Cerebellar cortex (tissue), 1 donor: Measurements from ENCODE around the gene SH2D3C.
"Not testable (repeated sequence)": the region's sequence is repeated elsewhere in the genome, so short reads cannot be mapped to it uniquely, and the experiment has no call there.

ENCODE experiments used
- DNase-seq: peaks from one replicate; pipeline ENCODE4 v3.0.0-alpha.2; 2015; ENCODE audit warnings: low spot score

The SH2D3C gene

DNA sequence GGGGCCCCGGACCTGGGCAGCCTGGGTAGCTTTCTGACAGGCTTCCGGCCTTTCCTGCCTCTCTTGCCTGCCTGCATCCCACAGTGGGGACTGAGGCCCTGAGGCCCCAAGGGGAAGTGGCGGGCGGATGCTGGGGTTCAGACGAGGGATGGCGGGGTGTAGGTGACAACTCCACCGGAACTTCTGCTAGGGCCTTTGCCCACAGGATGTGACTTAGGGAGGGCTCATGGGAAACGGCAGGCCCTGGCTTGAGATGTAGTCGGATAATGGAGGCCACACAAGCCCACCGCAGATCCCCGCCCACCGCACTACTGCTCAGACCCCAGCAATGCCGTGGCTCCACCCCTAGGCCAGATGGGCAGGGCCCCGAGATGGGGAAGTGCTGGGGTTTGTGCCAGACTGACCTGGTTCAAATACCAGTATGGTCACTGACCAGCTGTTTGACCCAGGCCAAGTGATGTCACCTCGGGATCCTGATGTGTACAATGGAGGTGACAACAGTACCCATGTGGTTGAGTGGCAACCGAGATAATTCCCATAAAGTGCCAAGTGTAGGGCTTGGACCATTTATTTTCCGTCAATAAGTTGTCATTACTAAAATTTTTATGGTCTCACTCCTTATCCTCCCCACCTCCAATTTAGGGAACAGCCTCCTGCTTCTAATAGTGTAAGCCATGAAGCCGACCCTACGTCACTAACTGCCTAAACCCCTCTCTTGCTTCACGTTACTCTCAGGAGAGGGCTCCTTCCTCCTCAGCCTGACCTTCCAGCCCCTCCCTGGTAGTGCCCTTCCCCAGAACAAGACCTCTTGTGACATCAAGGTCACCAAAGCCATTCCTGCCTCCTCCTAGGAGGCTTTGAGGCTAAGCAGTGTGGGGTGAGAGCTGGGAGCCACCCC is 4.9 kb upstream of the SH2D3C start:
- no peak for DNase-seq

DNA sequence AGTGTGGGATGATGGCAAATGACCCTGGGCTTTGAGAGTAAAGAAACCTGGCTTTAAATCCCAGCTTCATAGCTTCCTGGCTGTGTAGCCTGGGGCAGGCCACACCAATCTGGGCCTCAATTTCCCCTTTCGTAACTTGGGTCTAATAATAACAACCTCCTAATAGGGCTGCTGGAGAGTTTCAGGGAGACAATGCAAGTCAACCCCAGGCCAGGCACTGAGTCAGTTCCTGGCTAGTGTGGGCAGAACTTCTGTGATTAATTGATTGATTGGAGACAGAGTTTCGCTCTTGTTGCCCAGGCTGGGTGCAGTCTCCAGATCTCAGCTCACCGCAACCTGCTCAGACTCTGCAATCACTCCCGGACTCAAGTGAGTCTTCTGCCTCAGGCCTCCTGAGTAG is 3.3 kb upstream of the SH2D3C start:
- DNase-seq, result no peak

DNA sequence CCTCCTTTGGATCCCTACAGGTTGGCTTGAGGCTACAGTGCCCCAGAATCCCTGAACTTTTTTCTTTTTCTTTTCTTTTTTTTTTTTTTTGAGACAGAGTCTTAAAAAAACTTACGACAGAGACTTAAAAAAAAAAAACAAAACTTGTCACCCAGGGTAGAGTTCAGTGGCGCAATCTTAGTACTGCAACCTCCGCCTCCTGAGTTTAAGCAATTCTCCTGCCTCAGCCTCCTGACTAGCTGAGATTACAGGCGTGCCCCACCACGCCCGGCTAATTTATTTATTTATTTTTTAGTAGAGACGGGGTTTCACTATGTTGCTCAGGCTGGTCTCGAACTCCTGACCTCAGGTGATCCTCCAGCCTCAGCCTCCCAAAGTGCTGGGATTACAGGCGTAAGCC is 2.4 kb upstream of the SH2D3C start:
- DNase-seq, result not testable (repeated sequence)

DNA sequence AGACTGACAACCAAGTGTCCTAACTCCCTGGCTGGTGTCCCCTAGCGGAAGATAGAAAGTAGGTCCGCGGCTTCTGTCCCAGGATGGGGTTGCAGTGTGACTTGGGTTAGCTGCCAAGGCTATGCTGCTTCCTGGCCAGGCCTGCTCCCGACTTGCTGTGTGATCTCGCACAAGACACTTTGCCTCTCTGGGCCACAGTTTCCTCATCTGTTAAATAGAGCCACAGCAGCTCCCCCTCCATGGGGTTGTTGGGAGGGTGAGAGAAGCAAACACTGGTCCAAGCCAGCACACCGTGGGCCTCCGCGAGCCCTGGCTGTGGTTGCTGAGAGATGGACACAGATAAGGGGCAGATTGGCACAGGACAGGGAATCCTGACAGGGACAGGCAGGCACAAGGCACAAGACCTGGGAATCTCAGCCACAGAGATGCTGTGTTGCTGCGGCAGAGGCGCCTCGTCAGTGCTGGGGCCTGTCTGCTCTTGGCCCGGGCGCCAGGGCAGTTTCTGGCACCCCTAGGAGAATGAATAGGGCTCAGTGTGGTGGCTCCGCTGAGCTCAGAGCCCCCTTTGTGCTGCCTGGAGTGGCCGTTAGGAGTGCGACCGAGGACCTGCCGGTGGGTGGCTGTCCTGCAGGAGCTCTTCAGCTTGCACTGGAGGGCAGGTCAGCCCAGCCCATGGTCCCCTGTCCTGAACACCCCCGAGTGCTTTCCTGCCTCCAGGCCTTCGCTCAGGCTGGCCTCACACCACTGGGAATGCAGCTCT is 1.8 kb upstream of the SH2D3C start:
- DNase-seq, result no peak

DNA sequence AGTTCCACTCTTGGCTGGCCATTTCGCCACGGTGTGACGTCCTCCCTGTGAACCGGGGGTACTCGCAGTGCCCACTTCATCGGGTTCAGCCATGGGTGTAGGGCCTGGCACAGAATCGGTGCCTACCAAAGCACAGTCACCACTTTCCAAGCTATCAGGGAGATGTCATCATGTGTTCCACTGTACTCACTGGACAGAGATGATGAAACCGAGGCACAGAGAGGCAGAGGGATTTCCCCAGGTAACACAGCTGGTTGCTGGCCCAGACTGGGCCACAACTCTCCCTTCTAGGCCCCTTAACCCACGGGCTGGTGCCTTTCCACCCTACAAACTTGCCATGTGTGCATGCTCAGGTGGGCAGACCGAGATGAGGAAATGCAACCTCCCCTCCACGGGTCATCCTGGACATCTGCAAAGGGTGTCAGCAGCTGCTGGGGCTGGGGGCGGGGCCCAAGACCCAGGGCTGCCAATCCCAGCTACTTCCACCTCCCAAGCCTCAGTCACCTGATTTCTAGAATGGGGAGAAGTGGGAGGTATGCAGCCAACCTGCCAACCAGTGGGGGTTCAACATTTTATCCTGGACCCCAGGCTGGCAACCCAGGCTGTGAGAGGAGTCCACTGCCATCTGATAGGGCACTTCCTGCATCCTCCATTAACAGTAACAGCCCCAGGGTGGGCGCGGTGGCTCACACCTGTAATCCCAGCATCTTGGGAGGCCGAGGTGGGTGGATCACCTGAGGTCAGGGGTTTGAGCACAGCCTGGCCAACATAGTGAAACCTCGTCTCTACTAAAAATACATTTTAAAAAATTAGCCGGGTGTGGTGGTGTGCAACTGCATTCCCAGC is 893 bp upstream of the SH2D3C start:
- DNase-seq, result no peak

DNA sequence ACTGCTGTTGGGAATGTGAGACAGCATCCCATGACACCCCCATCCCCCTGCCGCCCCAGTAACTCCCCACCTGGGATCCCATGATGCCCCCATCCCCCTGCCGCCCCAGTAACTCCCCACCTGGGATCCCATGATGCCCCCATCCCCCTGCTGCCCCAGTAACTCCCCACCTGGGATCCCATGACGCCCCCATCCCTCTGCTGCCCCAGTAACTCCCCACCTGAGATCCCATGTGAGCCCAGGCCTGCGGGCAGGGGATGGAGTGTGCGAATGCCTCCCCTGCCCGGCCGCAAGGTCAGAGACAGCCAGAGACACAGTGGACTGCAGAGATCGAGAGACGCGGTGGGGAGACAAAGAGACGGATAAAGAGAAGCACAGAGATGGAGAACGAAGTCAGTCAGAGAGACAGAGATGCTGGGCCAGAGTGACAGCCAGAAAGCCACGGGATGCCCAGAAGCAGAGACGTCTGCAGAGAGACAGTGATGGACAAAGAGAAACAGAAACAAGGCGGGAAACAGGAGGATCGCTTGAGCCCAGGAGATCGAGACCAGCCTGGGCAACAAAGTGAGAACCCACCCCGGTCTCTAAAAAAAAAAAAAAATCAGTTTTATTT is 992 bp downstream of the SH2D3C start:
- no peak for DNase-seq

DNA sequence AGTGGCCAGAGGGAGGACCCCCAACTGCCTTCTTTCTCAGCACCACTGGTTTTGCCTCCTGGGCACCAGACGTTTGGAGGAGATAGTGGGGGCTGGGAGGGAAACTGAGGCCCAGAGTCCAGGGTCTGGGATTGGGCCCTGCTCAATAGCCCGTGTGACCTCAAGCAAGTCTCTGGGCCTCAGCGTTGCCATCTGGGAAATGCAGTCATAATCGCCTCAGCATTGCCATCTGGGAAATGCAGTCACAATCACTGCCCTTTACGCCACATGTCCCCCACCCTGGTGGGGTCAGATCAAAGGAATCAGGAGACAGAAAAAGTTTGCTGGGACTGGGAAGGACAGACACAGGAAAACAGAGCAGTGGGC is 1.6 kb downstream of the SH2D3C start:
- DNase-seq, result no peak

DNA sequence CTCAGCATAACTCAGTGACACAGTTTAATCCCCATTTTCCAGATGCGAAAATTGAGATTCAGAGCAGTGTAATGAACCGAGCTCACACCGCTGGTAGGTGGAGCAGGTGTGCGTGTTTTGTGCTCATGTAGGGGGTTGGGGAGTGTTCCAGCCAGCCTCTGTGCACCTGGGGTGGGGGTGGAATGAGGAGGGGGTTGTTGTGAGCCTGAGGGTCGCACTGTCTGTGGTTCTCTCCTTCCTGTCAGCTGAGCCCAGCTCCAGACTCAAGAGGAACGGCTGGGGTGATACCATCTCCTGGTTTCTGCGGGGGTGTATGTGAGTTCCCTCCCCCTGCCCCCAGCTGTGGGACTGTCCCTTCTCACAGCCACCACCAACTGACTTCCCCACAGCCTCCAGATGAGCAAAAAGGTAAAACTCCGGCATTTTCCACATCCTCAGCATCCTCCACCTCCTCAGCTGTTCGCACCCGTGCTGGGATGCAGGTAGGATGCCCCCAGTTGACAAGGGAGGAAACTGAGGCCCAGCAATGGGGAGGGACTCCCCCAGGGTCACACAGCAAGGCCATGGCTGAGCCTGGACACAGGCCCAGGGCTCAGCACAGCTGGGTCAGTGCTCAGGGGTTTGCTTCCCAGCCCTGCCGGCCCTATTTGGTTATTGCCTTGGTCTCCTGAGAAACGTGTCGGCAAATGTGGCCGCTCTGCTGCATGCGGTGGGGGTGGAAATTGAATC is 2.1 kb downstream of the SH2D3C start:
- DNase-seq, result no peak

DNA sequence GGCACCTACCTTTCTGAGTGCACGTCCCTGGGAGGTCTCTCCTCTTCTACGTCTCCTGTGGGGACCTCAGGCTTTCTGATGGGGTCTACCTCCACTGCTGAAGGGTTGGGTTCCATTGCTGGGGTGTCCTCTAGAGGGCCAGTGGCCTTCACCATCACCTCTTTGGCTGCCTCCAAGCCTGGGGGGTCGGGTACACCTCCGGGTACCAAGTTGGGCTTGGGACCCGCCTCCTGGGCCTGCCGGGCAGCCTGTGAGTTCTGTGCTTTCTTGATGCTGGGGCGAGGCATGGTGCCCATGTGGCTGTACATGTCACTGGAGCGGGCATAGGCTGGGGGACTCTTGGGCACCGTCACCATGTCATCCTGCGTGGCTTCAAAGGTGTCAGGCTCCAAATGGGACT is 4.5 kb downstream of the SH2D3C start:
- DNase-seq, result no peak

DNA sequence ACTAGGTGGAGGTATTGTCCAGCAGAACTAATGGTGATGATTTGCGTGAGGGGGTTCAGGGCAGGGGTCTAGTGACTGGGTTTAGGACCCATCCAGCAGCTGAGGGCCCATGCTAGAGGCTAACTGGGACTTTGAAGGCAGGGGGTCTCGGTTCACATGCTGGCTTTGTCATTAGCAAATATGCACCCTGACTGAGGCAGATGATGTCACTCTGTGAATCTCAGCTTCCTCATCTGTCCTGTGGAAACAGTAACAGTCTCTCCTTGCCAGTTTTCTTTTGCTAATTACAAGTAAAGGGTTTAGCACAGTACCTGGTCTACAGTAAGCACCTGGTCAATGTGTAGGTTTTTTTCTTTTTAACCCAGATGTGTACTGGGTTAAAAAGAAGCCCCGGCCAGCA is 5.2 kb downstream of the SH2D3C start:
- DNase-seq, result no peak

DNA sequence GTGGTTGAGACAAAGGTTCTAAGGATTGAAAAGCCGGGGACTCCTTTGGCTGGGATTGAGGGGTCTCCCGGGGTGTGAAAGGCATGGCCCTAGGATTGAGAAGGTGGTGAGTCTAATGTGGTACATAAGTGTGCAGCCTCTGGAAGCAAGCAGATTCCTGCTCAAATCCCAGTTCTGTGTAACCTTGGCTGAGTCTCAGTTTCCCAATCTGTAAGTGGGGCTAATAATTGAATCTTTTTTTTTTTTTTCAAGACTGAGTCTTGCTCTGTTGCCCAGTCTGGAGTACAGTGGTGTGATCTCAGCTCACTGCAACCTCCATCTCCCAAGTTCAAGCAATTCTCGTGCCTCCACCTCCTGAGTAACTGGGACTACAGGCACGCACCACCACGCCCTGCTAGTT is 5.9 kb downstream of the SH2D3C start:
- DNase-seq, result no peak

DNA sequence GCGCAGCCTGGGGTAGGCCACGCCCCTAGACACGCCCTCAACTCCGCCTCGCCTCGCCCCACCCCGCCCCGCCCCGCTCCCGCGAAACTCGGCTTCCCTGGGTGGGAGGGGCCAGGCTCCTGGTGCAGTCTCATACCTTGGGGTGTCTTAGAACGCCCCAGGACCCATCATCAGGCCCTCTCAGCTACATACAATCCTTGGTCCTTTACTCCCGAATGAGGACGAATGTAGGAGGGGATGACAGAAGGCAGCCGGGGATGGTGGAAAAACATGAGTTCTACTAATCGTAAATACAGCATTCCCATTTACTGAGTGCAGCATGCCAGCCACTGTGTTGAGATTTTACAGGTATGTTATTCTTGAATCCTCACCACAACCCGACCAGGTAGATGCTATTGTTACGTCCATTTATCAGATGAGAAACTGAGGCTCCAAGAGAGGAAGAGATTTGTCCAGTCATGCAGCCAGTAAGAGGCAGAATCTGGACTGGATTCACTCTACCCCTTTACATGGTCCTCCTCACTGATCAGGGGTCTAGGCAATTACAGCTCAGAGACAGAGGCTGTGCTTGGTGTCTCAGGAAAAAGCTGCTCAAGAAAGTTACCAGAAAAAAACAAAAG is 6.8 kb downstream of the SH2D3C start:
- no peak for DNase-seq

DNA sequence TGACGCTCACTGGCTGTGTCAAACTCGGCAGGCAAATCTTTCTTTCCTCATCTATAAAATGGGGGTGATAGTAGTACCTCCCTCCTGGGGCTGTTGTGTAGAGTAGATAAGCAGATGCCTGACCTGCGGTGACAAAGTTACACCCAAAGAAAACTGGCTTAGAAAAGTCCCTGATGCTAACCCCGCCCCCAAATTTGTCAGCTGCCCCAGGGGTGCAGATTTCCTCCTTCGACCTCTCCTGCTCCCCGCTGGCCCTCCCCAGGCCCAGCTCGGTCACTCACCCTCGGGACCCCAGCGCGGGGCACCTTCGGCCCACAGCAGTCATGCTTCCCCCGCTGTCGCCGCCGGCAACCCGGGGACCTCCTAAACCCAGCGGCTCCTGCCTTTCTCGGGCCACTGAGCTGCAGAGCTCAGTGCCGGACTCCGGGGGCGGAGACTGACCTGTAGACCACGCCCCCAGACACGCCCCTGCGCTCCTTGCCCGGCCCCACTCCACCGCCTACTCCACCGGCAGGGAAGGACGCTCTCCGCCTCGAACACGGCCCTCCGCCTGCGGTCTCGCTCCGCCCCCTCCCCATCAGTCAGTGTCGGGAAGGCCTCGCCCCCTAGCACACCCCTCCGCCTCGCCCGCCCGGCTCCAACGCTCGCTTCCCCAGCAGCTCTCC is 7.4 kb downstream of the SH2D3C start:
- peak; percentile 95 for DNase-seq

DNA sequence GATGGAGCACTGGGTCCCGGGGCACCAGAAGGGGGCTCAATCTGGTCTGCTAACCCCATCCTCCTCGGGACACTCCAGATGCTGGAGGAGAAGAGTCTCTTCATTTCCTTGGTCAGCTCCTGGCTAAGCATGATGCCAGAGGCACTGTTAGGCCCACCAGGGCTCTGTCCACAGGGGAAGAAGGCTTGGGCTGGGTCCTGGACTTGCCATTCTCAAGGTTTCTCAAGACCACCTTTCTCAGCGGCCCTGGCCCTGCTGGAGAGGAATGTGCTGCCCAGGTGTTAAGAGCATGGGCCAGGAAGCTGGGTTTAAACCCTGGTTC is 7.9 kb downstream of the SH2D3C start:
- no peak for DNase-seq

DNA sequence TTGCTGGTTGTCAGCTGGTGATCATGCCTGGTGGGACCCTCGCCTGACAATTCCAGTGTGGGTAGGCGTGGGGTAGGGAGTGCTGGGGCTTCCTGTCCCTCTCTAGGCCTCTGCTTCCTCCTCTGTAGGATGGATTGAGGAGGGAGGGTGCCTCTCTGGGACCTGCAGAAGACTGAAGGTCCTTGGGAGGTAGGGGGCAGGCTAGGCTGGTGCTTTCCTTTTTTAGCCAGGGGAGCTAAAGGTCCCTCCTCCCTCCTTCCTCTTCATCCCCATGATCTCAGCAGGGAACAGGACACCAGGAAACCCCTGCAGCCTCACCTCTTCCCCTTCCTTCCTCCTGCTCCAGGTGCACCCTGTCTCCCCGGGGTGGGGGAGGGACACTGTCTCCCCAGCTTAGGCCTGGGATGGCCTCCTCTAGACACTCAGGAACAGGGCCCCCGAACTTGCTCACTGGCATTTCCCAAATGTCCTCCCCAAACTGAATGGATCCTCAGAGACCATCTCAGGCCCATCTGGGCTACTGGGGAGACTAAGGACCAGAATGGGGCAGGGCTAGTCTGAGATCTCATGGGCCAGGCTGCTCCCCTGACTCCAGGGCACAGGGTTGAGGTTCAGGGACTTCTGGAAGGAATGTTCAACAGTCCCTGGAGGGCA is 8.4 kb downstream of the SH2D3C start:
- DNase-seq, result no peak

DNA sequence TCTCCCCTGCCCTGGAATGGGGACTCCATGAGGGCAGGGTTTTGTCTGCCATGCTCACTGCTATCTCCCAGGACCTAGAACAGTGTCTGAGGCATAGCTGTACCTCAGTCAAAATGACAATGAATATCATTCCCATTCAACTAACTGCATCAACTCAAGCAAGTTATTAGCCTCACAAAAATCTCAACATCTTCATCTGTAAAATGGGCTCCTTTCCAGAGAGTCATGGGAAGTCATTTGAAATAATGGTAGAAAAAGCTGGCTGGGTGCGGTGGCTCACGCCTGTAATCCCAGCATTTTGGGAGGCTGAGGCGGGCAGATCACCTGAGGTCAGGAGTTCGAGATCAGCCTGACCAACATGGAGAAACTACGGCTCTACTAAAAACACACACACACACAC is 9.4 kb downstream of the SH2D3C start:
- DNase-seq, result no peak

DNA sequence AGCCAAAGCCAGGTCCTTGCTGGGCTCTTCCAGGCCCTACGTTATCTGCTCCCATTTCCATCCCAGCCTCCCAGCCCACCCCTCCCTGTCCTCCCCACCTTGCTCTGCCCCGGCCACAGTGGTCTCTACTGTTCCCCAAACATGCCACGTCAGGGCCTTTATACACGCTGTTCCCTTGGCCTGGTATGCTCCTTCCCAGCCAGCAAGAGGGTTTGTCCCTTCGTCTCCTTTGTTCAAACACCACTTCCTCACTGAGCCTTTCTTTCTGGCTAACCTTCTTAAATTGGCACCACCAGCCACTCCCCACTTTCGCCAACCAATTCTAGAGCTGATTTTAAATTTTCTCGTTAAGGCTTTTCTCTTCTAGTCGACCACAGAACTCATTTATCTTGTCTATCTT is 9.8 kb downstream of the SH2D3C start:
- no peak for DNase-seq

DNA sequence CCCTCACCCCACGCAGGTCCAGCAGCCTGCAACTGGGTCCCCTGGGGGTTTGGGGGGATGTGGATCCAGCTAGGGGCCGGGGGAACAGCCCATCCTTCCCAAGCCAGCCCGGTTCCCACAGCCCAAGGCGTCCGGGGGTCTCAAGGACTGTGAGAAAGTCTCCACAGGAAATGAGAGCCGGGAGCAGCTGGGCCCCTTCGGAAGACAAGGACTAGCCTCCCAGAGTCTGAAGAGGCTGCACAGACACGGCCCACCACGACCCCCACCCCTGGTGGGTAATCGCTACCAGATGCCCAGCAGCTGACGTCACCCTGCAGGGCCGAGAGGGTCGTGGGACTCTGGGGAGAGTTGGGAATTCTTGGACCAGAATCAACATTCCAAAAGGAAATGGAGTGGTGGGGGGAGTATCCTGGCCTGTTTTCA is 10.5 kb downstream of the SH2D3C start:
- no peak for DNase-seq

DNA sequence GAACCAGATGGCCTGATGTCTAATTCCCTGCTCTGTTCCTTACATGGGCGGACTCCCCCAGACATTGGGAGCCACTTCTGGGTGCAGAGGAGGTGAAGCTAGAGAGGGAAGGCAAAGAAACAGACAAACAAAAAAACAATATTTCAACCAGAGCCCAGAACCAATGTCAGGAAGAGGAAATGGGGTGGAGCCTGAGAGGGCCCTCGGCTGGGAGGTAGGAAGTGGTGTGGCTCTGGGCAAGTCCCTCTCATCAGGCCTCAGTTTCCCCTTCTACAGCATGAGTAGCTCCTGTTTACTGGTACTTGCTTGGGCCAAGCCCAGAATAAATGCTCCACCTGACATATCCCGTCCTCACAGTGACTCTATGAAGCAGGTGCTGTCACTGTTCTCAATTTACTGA is 11.1 kb downstream of the SH2D3C start:
- DNase-seq, result no peak

DNA sequence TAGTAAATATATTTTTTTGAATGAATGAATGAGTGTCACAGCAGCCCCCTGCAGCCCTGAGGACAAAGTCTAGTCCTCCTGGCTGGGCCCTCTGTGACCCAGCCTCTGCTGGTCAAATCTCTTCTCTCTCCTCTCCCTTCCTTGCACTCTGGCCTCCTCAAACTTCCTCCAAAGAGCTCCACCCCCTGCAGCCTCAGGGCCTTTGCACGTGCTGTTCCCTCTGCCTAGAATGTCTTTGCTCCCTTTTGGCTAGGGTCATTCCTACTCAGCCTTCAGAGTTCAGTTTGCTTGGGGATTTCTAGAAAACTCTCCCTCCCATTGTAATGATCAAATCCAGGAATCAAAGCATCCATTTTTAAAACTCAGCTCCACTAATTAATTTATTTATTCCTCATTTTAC is 13.0 kb downstream of the SH2D3C start:
- DNase-seq, result no peak
